ENCODE results near the gene PTRH1. TPM values are rescaled to one million over a fixed set of nuclear protein-coding genes. Genes with fewer than 3 reads are reported as not detected.

The PTRH1 gene
- total RNA-seq, 6 experiments from 2014 or later, result 4.8 to 21.2 (median 6.8) TPM

DNA sequence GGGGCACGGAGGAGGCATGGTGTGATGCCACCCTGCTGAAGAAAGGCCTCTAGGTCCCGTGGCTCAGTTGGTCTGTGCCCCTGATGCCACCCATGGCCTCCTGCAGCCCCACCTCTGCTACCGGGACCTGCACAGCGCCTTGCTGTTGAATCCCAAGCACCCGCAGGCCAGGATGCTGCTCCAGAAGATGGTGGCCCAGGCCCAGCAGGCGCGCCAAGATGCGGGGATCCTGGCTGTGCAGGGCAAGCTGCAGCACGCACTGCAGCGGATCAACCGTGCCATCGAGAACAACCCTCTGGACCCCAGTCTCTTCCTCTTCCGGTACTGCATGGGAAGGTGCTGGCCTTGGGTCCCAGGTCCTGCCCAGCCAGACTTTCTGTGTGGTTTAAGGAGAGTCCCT is 7.5 kb upstream of the PTRH1 start:
- ATAC-seq (no peak), DNase-seq (no peak)
- H3K4me3 ChIP-seq, result no peak overlapping the region
- no peaks in the 10 kb centered on the region for H3K4me1 ChIP-seq
- no peaks in the 10 kb centered on the region for H3K9me3 ChIP-seq
- H3K36me3 ChIP-seq, result no peaks in the 10 kb centered on the region
- H3K27ac ChIP-seq, result no peak overlapping the region
- intact Hi-C loops (cut with DNase I), result loop anchor here in 1 of 2 donors (10.0 kb wide), 1 partner anchor 218 kb away; no protein-coding TSS in a partner anchor
- TF ChIP-seq, protein P1, sequence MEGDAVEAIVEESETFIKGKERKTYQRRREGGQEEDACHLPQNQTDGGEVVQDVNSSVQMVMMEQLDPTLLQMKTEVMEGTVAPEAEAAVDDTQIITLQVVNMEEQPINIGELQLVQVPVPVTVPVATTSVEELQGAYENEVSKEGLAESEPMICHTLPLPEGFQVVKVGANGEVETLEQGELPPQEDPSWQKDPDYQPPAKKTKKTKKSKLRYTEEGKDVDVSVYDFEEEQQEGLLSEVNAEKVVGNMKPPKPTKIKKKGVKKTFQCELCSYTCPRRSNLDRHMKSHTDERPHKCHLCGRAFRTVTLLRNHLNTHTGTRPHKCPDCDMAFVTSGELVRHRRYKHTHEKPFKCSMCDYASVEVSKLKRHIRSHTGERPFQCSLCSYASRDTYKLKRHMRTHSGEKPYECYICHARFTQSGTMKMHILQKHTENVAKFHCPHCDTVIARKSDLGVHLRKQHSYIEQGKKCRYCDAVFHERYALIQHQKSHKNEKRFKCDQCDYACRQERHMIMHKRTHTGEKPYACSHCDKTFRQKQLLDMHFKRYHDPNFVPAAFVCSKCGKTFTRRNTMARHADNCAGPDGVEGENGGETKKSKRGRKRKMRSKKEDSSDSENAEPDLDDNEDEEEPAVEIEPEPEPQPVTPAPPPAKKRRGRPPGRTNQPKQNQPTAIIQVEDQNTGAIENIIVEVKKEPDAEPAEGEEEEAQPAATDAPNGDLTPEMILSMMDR (IDR thresholded peaks at IDR 0.05), result no peak
- no peak for TF ChIP-seq POLR2A (IDR thresholded peaks at IDR 0.05)
- H3K27me3 ChIP-seq, result no peaks in the 10 kb centered on the region
- 76% methylated on average over 2 of the region's 13 CpGs for WGBS (ENCODE audit: insufficient coverage, low coverage, low lambda C conversion rate, missing lambda C conversion rate)

DNA sequence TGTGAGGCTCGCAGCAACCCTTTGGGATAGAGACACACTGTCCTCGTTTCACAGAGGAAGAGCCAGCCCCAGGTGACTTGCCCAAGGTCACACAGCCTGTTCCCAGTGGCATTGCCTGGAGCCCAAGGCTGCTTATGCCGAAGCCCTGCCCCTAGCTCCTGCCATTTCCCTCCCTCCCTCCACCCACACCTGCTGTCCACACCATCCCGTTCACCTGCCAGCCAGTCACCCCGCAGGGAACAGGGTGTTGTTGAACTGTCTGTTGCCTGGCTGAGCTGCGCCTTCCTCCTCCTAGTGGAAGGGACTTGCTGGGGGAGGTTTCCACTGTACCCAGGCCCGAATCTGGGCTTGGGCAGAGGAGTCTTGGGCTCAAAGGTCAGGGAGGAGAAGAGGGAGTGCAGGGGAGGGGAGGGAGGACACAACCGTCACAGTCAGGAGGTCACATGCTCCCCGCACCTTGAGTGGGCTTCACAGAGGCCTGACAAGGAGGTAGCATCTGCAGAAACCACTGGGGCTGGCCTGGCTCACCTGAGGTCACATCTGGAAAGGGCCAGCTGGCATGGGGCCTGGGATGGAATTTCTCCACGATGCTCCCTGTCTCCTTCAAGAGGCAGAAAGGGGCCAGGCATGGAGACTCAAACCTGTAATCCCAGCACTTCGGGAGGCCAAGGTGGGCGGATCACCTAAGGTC is 6.7 kb upstream of the PTRH1 start:
- Histone ChIP-seq H3K27ac (no peak overlapping the region), H3K4me1 (no peaks in the 10 kb centered on the region), H3K27me3 (no peaks in the 10 kb centered on the region), H3K36me3 (no peaks in the 10 kb centered on the region), H3K9me3 (no peaks in the 10 kb centered on the region), H3K4me3 (no peak overlapping the region)
- TF ChIP-seq, protein P1 (IDR thresholded peaks at IDR 0.05), result no peak
- TF ChIP-seq POLR2A (IDR thresholded peaks at IDR 0.05), result no peak
- DNase-seq (no peak), ATAC-seq (no peak)
- 68% methylated on average over 7 of the region's 12 CpGs for WGBS (ENCODE audit: insufficient coverage, low coverage, low lambda C conversion rate, missing lambda C conversion rate)
- intact Hi-C loops (cut with DNase I), result loop anchor here in 1 of 2 donors (10.0 kb wide), 1 partner anchor 217 kb away; no protein-coding TSS in a partner anchor

DNA sequence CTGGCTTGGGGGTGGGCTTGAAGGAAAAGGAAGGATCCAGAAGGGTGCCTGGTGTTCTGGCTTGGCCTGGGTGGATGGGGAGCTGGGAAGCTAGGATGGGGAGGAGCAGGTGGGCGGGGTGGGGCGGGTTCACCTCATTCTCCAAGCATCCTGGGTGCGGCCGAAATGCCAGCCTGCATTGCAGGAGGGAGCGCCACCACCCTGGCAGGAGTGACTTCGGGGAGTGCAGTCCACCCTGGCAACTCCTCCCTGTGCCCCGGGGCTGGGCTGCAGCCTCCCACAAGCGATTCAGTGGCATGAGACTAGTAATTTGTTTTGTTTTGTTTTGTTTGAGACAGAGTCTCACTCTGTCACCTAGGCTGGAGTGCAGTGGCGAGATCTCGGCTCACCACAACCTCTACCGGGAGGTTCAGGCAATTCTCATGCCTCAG is 5.9 kb upstream of the PTRH1 start:
- no peak for DNase-seq
- H3K36me3 ChIP-seq, result no peaks in the 10 kb centered on the region
- H3K4me3 ChIP-seq, result no peak overlapping the region
- no peak overlapping the region for H3K27ac ChIP-seq
- intact Hi-C loops (cut with DNase I), result loop anchor here in 1 of 2 donors (10.0 kb wide), 1 partner anchor 217 kb away; no protein-coding TSS in a partner anchor
- WGBS (ENCODE audit: insufficient coverage, low coverage, low lambda C conversion rate, missing lambda C conversion rate), result 20% methylated on average over 1 of the region's 11 CpGs
- no peaks in the 10 kb centered on the region for H3K9me3 ChIP-seq
- H3K27me3 ChIP-seq, result no peaks in the 10 kb centered on the region
- no peak for ATAC-seq
- no peaks in the 10 kb centered on the region for H3K4me1 ChIP-seq
- TF ChIP-seq POLR2A (IDR thresholded peaks at IDR 0.05), result no peak
- TF ChIP-seq, protein P1 (IDR thresholded peaks at IDR 0.05), result no peak

DNA sequence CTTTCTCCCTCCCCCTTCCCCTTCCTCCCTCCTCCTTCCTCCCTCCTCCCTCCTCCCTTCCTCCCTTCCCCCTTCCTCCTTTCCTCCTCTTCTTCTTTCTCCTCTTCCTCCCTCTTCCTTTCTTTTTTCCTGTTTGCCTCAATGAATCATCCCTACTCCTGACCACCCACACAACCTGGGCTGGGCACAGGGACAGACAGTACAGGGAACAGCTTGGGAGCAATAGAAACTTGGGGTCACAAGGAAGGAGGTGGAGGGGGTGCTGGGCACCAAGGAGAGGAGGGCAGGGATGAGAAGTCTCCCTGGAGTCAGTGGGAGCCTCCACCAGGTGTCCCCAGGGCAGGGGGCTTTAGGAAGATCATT is 5.4 kb upstream of the PTRH1 start:
- Histone ChIP-seq H3K4me1 (peaks cover 0 to 5% (median 0%) of the 10 kb centered on the region in 4 donors), H3K27ac (no peak overlapping the region), H3K4me3 (no peak overlapping the region), H3K27me3 (no peaks in the 10 kb centered on the region), H3K9me3 (no peaks in the 10 kb centered on the region), H3K36me3 (no peaks in the 10 kb centered on the region)
- DNase-seq, result no peak
- no peak for ATAC-seq
- intact Hi-C loops (cut with DNase I), result loop anchor here in 1 of 2 donors (10.0 kb wide), 1 partner anchor 216 kb away; no protein-coding TSS in a partner anchor
- TF ChIP-seq POLR2A (IDR thresholded peaks at IDR 0.05), result no peak
- TF ChIP-seq, protein P1 (IDR thresholded peaks at IDR 0.05), result no peak
